Upper lobe of right lung (tissue), 1 donor: ENCODE results near the gene VENTX. TPM values are rescaled to one million over a fixed set of nuclear protein-coding genes. Genes with fewer than 3 reads are reported as not detected.

Experiments
- ATAC-seq: fragments of 200-7000 bp; cut with Tn5 transposase; one replicate; pipeline ENCODE4 v1.9.1; 2020; ENCODE audit warnings: mild to moderate bottlenecking, moderate library complexity
- DNase-seq: peaks from one replicate; pipeline ENCODE4 v3.0.0-alpha.2; 2020
- H3K27ac ChIP-seq: fragments of 200-600 bp; one replicate; pipeline ENCODE4 v1.8.0; 2022
- H3K27me3 ChIP-seq: fragments of 200-600 bp; one replicate; pipeline ENCODE4 v1.8.0; 2022; ENCODE audit warnings: mild to moderate bottlenecking
- H3K36me3 ChIP-seq: fragments of 200-600 bp; one replicate; pipeline ENCODE4 v1.8.0; 2022
- H3K4me1 ChIP-seq: fragments of 200-600 bp; one replicate; pipeline ENCODE4 v1.8.0; 2022
- H3K4me3 ChIP-seq: fragments of 200-600 bp; one replicate; pipeline ENCODE4 v1.8.0; 2022; ENCODE audit warnings: mild to moderate bottlenecking
- H3K9me3 ChIP-seq: fragments of 200-600 bp; one replicate; pipeline ENCODE4 v1.8.0; 2022
- intact Hi-C: fragments of 100-400 bp; cut with DNase I; formaldehyde crosslinking; loops from one replicate; pipeline ENCODE4 v1.11.0; 2022
- total RNA-seq: library from RNA; stranded (reverse); fragmentation: NEBNext Ultra II Directional; extraction: Animal tissue kit (Norgen Biotek cat#: 25700); gene quantifications from one replicate; pipeline ENCODE4 v1.2.1, GENCODE V29; 2021
- TF ChIP-seq, protein P1 (sequence below): fragments of 200-600 bp; IDR thresholded peaks from one replicate; pipeline ENCODE4 v1.8.0; 2022; ENCODE audit warnings: antibody characterized with exemption
- donor health status: DM: no; HTN: yes; CAD: no; lungs with severe emphysema.

VENTX gene
- total RNA-seq, 1 donor from 2014 or later = 3.4 TPM

DNA sequence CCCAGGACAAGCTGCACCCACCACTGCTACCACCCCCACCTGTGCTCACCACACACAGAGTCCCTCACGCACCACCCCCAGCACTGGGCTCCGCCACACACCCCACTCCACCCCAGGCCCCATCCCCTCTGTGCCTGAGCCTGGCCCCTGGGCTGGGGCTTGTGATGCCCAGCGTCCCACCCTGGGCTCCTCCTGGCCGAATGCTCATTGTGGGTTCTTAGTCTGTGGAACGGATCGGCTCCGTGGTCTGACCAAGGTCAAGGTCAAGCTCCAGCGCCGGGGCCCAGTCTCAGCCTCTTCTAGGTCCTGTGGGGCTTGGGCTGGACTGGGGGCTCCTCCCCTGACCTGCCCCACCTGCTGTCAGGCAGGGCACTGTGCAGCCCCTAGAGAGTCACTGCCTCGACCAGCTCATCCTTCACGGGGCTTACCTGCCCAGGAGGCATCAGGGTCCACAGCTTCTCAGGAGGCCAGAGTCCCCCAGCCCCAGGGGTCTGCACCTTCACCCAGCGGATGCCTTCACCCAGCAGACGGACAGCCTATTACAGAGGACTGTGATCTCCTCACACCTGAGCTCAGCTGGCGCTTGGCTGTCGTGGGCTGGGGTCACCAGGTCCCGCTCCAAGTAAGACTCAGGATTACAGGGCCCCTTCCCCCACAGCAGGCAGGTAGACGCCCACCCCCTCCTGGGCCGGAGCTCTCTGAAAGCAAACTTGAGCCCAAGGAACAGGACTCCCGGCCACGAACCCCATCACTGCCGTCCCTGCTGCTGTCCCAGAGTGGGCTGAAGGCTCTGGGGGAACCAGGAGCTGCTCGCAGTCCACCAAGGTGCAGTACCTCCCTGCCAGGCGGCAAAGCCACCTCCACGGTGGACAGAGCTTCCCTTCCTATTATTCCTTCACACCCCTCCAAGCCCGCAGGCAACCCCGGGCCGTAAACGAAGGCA, 22.9 kb upstream of the VENTX start:
- ATAC-seq (no peak), DNase-seq (no peak)
- Histone ChIP-seq H3K27me3 (peaks cover 10% of the 10 kb centered on the region), H3K4me3 (no peak overlapping the region), H3K4me1 (no peaks in the 10 kb centered on the region), H3K27ac (no peak overlapping the region), H3K9me3 (no peaks in the 10 kb centered on the region), H3K36me3 (no peaks in the 10 kb centered on the region)
- TF ChIP-seq, protein P1, sequence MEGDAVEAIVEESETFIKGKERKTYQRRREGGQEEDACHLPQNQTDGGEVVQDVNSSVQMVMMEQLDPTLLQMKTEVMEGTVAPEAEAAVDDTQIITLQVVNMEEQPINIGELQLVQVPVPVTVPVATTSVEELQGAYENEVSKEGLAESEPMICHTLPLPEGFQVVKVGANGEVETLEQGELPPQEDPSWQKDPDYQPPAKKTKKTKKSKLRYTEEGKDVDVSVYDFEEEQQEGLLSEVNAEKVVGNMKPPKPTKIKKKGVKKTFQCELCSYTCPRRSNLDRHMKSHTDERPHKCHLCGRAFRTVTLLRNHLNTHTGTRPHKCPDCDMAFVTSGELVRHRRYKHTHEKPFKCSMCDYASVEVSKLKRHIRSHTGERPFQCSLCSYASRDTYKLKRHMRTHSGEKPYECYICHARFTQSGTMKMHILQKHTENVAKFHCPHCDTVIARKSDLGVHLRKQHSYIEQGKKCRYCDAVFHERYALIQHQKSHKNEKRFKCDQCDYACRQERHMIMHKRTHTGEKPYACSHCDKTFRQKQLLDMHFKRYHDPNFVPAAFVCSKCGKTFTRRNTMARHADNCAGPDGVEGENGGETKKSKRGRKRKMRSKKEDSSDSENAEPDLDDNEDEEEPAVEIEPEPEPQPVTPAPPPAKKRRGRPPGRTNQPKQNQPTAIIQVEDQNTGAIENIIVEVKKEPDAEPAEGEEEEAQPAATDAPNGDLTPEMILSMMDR = no peak
- intact Hi-C loops = no loop called here

DNA sequence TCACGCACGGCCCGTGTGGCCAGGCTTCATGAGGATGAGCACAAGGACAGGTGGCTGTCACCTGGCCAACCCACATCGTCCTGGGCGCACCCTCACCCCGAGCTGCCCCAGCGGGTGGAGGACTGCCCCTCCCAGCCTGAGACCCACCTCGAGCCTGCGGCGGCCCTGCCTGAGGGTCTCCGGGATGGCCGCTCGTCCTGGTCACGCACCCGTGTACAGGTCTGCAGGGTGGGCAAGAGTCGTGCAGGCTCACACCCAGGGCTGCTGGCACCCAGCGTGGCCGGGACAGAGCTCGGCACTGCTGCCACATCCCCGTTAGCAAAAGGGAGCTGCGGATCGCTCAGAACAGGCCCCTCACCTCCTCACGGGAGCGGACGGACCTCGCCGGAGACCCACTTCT, 22.1 kb upstream of the VENTX start:
- intact Hi-C loops = no loop called here
- no peaks in the 10 kb centered on the region for H3K36me3 ChIP-seq
- peaks cover 13% of the 10 kb centered on the region for H3K27me3 ChIP-seq
- H3K27ac ChIP-seq = no peak overlapping the region
- no peaks in the 10 kb centered on the region for H3K9me3 ChIP-seq
- H3K4me1 ChIP-seq = no peaks in the 10 kb centered on the region
- TF ChIP-seq, protein P1 = no peak
- no peak for DNase-seq
- ATAC-seq = no peak
- no peak overlapping the region for H3K4me3 ChIP-seq

DNA sequence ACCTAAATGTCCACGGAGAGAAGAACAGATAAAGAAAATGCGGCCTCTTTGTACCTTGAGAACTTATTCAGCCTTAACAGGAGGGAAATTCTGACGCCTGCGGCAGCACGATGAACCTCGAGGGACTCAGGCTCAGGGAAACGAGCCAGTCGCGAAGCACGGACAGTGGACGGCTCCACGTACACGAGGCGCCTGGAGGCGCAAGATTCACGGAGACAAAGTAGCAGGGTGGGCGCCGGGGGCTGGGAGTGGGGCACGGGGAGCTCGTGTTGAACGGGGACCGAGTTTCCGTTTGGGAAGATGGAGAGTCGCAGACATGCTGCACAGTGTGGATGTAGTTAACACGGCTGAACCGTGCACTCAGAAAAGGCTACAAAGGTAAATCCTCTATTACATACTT, 20.9 kb upstream of the VENTX start:
- DNase-seq (no peak), ATAC-seq (no peak)
- intact Hi-C loops = no loop called here
- peaks cover 13% of the 10 kb centered on the region for H3K27me3 ChIP-seq
- no peaks in the 10 kb centered on the region for H3K4me1 ChIP-seq
- no peaks in the 10 kb centered on the region for H3K36me3 ChIP-seq
- TF ChIP-seq, protein P1 = no peak
- peak overlapping the region; percentile 24 for H3K27ac ChIP-seq
- H3K9me3 ChIP-seq = no peaks in the 10 kb centered on the region
- no peak overlapping the region for H3K4me3 ChIP-seq

DNA sequence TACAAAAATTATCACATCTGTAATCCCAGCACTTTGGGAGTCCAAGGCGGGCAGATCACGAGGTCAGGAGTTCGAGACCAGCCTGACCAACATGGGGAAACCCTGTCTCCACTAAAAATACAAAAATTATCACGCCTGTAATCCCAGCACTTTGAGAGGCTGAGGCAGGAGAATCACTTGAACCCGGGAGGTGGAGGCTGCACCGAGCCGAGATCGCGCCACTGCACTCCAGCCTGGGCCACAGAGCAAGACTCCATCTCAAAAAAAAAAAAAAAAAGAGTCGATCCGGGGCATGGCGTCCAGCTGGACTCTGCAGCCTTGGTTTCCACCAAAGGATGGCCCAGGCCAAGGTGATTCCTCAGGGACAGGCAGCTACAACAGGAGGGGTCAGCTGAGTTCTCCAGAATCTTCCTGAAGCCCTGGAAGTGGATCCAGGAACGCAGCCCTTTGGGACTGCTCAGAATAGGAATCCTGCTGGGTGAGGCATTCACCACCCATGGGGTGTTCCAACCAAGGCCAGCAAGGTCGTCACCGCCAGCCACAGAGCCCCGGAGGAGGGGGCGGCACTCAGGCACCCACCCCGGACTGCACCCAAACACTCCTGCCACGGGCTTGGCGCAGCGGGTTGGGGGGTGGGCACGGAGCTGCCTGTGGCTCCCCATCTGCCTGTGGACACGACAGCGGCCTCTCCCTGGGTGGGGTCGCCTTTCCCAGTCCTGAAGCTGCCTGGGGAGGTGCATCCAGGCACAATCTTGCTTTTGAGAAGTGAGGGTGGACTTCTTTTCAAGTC, 19.7 kb upstream of the VENTX start:
- Histone ChIP-seq H3K27me3 (peaks cover 13% of the 10 kb centered on the region), H3K36me3 (no peaks in the 10 kb centered on the region), H3K9me3 (no peaks in the 10 kb centered on the region), H3K27ac (no peak overlapping the region), H3K4me1 (no peaks in the 10 kb centered on the region), H3K4me3 (no peak overlapping the region)
- DNase-seq = no peak
- ATAC-seq = no peak
- intact Hi-C loops = no loop called here
- TF ChIP-seq, protein P1 = no peak

DNA sequence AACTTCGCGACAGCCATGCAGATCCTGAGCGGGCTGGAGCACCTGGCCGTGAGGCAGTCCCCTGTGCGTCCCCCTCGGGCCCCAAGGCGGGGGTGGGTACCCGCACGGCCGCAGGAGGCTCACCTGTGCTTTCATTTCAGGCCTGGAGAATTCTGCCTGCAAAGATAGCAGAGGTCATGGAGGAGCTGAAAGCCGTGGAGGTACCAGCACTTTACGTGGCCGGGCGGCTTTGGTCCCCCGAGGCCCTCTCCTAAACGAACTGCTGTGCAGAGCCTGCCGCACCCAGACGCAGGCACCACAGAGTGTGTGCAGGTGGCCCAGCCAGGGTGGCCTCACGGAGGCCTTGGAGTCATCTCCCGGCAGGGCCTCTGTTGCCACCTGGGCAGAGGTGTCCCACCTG, 18.8 kb upstream of the VENTX start:
- Histone ChIP-seq H3K36me3 (no peaks in the 10 kb centered on the region), H3K4me1 (no peaks in the 10 kb centered on the region), H3K4me3 (no peak overlapping the region), H3K27me3 (peaks cover 13% of the 10 kb centered on the region), H3K9me3 (no peaks in the 10 kb centered on the region), H3K27ac (no peak overlapping the region)
- ATAC-seq = no peak
- intact Hi-C loops = no loop called here
- TF ChIP-seq, protein P1 = no peak
- DNase-seq = no peak
